Aorta (tissue), 5 donors: ENCODE data around the gene SNED1. TPM values are rescaled to one million over a fixed set of nuclear protein-coding genes. Genes with fewer than 3 reads are reported as not detected.

Experiments
- ATAC-seq: fragments of 200-7000 bp; cut with Tn5 transposase; one replicate; pipeline ENCODE4 v1.9.1; 2022; ENCODE audit warnings: moderate library complexity; ENCODE audit not compliant: low FRiP score
- DNase-seq, 2 donors: peaks; one replicate each; pipeline ENCODE4 v3.0.0-alpha.2; 2020
- H3K27ac ChIP-seq, 2 donors: one replicate each; pipeline ENCODE4 v1.5.1; 2013; ENCODE audit warnings: low read length in 2 of 2, mild to moderate bottlenecking in 2 of 2, moderate library complexity in 2 of 2, control low read depth in 1 of 2, inconsistent platforms in 1 of 2, low read depth in 1 of 2
- H3K27me3 ChIP-seq, 2 donors: one replicate each; pipeline ENCODE4 v1.6.1; 2013; ENCODE audit warnings: control low read depth in 1 of 2, low read length in 1 of 2, mild to moderate bottlenecking in 1 of 2, moderate library complexity in 1 of 2; ENCODE audit not compliant: insufficient read depth in 2 of 2, control insufficient read depth in 1 of 2
- H3K36me3 ChIP-seq, 2 donors: one replicate each; pipeline ENCODE4 v1.6.1; 2013; ENCODE audit warnings: control low read depth in 1 of 2, low read length in 1 of 2, mild to moderate bottlenecking in 1 of 2; ENCODE audit not compliant: insufficient read depth in 2 of 2, control insufficient read depth in 1 of 2
- H3K4me1 ChIP-seq, 2 donors: one replicate each; pipeline ENCODE4 v1.6.1; 2013; ENCODE audit warnings: low read length in 2 of 2, control low read depth in 1 of 2, mild to moderate bottlenecking in 1 of 2, moderate library complexity in 1 of 2; ENCODE audit not compliant: insufficient read depth in 2 of 2, control insufficient read depth in 1 of 2
- H3K4me3 ChIP-seq, 2 donors: one replicate each; pipeline ENCODE4 v1.5.1; 2013; ENCODE audit warnings: low read length in 2 of 2, control low read depth in 1 of 2, mild to moderate bottlenecking in 1 of 2
- H3K9me3 ChIP-seq: one replicate; pipeline ENCODE4 v1.6.1; 2013; ENCODE audit warnings: mild to moderate bottlenecking, low read length; ENCODE audit not compliant: control insufficient read depth
- WGBS, 2 donors: extraction: QIAGEN DNeasy Blood & Tissue Kit; methylation state at CpG; one replicate each; pipeline ENCODE4 v1.1.7; 2013; 5-methylcytosine and 5-hydroxymethylcytosine counted together
- intact Hi-C, 2 donors: fragments of 100-400 bp; cut with DNase I; formaldehyde crosslinking; loops; one replicate each; pipeline versions ENCODE4 v1.14.2 to v1.15.0; 2022
- polyA plus RNA-seq, 2 donors: library from polyadenylated mRNA; stranded (reverse); fragments of 200-250 nt; gene quantifications; one replicate each; pipeline ENCODE4 v1.2.3, GENCODE V29; 2013
- total RNA-seq, 2 donors: library from RNA; stranded (reverse); fragmentation: NEBNext Ultra II Directional; extraction: Animal tissue kit (Norgen Biotek cat#: 25700); gene quantifications; one replicate each; pipeline ENCODE4 v1.2.1, GENCODE V29; 2021
- donor health status: healthy with polysubstance abuse.
- donor health status: Bipolar disorder and iron deficiency.
- donor health status: DM: no; HTN: no; CAD: no.
- donor health status: DM: no; HTN: no; CAD: no.
- donor health status: DM: yes; HTN: yes; CAD: no.

The SNED1 gene
- total and polyA plus RNA-seq, 4 donors, result 5.9 to 149 (median 67.4) TPM

DNA sequence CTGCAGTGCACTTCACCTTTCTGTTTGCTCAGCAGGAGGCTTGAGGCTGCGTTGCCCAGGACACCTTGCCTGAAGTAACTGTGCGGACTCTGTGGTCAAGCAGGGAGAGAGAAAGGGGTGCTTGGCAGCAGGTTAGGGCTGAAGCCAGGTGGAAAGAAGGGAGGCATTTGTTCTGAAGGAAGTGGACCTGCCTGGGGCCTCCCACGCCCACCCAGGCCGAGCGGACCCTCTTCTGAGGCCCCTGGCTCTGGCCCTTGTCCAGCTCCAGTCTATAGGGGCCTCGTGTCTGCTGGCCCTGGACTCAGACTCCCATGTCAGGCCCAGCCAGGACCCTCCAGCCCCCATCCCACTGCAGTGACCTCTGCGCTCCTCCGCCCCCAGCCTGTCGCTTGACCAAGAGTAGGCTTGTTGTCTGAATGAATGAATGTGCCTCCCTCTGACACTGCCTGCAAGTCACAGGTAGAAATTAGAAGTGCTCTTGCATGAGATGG lies 2.5 kb downstream of the SNED1 start:
- H3K27ac ChIP-seq, result no peak overlapping the region
- intact Hi-C loops, result no loop called here
- no peak for ATAC-seq
- DNase-seq, result peak in 1 of 2 donors; percentile 68
- H3K4me3 ChIP-seq, result no peak overlapping the region
- peaks cover 0 to 3% of the 10 kb centered on the region in 2 donors for H3K4me1 ChIP-seq
- 96% methylated on average over 9 of the region's 9 CpGs for WGBS, 2 donors
- H3K36me3 ChIP-seq, result peaks cover 0 to 11% of the 10 kb centered on the region in 2 donors
- no peaks in the 10 kb centered on the region for H3K27me3 ChIP-seq
- peaks cover 2% of the 10 kb centered on the region for H3K9me3 ChIP-seq

DNA sequence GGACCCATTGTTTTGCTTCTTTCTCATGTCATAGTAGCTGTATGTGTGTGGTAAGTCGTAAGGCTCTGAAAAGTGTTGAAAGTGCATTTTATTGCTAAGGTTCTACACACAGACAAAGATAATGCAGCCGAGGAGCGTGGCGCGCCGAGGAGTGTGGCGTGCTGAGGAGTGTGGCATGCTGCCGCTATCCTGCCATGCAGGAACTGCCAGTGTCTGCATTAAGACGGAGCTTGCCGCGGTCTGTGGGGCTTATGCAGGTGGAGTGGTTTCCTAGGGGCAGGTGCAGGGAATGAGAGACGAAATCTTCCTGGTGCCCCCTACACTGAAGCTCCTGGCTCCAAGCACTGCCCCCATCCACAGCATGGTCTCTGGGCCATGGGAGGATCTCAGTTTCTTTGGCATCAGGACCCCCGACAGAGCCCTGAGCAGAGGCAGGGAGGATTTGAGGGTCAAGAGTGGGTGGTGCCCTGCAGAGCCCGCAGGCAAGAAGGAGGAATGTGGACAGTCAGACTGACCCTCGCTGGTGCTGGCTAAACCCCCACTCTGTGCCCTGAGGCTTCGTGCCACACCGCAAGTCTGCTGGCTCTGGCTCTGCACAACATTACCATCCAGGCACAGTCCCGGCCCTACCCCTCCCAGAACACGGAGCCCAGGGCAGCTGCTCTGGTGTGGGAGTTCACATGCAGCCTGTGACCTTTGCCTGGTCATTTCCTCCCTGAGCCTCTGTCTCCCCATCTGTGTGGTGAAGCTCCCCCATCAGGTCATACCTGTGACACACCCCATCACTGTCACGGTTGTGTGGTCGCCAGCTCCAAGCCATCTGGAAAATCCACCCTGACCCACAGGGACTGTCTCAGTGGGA lies 3.2 kb downstream of the SNED1 start:
- Histone ChIP-seq H3K27me3 (no peaks in the 10 kb centered on the region), H3K9me3 (peaks cover 2% of the 10 kb centered on the region), H3K36me3 (peaks cover 0 to 11% of the 10 kb centered on the region in 2 donors), H3K27ac (no peak overlapping the region), H3K4me1 (no peaks in the 10 kb centered on the region), H3K4me3 (no peak overlapping the region)
- 95 to 98% methylated on average over 21 of the region's 21 CpGs for whole genome bisulfite sequencing, 2 donors
- intact Hi-C loops, result no loop called here
- DNase-seq (peak in 1 of 2 donors; percentile 72), ATAC-seq (no peak)

DNA sequence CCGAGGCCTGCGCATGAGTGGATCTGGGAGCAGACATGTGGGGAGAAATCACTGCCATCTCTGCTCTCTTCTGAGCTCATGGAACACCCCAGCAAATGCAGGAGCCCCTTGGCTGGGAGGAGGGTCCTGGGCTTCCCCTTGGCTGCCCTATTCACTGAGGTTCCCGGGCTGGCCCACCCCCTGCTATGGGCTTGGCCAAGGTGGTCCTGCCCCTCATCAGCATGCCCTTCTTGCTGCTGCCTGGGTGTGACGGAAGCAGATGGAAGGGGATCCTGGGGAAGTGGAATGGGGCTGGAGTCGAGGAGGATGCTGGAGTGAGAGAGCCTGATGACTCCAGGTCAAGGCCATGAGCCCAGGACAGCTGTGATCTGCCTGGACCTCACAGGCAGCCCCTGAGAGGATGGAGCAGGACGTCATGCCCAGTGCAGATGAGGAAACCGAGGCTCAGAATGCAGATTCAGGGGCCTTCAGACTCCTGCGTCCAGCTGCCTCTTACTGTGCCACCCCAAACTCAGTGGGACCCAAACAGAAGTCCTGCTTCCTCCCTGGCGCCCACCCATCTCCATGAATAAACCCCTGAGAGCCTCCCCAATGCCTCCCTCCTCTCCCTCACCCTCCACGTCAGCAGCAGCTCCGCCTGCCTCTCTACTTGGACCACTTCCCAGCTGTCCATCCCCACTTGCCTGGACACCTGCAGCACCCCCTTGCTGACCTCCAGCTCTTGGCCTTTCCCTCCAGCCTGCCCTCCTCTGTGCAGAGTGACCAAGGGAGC lies 4.0 kb downstream of the SNED1 start:
- DNase-seq (peak in 1 of 2 donors; percentile 42), ATAC-seq (no peak)
- peaks cover 0 to 11% of the 10 kb centered on the region in 2 donors for H3K36me3 ChIP-seq
- H3K27ac ChIP-seq, result no peak overlapping the region
- H3K4me1 ChIP-seq, result no peaks in the 10 kb centered on the region
- peaks cover 2% of the 10 kb centered on the region for H3K9me3 ChIP-seq
- intact Hi-C loops, result no loop called here
- no peaks in the 10 kb centered on the region for H3K27me3 ChIP-seq
- WGBS, 2 donors, result 89 to 92% methylated on average over 9 to 11 of the region's 11 CpGs
- no peak overlapping the region for H3K4me3 ChIP-seq

DNA sequence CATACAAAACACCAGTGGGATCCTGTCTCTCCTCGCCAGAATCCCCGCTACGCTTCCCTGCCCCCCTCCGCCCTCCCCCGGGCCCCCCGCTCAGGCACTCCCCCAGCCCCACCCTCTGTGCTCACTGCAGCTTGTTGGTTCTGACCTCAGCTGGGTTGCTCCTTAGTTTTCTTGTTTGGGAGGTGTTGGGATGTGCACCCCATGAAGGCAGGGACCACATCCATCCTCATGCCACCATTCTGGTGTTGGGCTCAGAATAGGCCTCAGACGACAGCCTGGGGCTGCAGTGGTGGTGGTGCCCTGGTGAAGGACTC lies 4.6 kb downstream of the SNED1 start:
- Histone ChIP-seq H3K27me3 (no peaks in the 10 kb centered on the region), H3K27ac (no peak overlapping the region), H3K4me3 (no peak overlapping the region), H3K4me1 (no peaks in the 10 kb centered on the region), H3K36me3 (peaks cover 0 to 11% of the 10 kb centered on the region in 2 donors), H3K9me3 (peaks cover 2% of the 10 kb centered on the region)
- no peak for ATAC-seq
- intact Hi-C loops, result no loop called here
- DNase-seq, result no peak
- 99 to 100% methylated on average over 6 to 7 of the region's 7 CpGs for WGBS, 2 donors

DNA sequence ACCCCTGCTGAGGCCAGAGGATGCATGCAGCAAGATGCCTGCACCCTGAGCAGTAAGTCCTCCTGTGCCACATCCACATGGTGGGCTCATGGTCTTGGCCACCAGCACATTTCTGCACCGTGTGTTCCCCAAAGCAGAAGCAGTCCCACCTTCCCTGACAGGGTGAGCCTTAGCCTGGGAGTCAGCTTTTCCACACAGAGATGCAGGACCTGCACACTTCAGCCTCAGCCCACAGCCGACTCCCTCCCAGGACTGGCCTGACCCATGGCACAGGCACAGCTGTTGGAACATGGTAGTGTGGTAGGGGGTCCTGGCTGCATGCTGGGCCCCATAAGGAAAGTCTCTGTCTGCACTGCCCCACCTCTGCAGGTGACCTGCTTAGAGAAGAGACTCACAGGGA lies 5.0 kb downstream of the SNED1 start:
- H3K4me1 ChIP-seq, result no peaks in the 10 kb centered on the region
- ATAC-seq, result no peak
- WGBS, 2 donors, result 96 to 97% methylated on average over 2 of the region's 2 CpGs
- DNase-seq, result peak in 1 of 2 donors; percentile 71
- peaks cover 0 to 11% of the 10 kb centered on the region in 2 donors for H3K36me3 ChIP-seq
- no peaks in the 10 kb centered on the region for H3K27me3 ChIP-seq
- no peak overlapping the region for H3K4me3 ChIP-seq
- intact Hi-C loops, result no loop called here
- peaks cover 2% of the 10 kb centered on the region for H3K9me3 ChIP-seq
- no peak overlapping the region for H3K27ac ChIP-seq

DNA sequence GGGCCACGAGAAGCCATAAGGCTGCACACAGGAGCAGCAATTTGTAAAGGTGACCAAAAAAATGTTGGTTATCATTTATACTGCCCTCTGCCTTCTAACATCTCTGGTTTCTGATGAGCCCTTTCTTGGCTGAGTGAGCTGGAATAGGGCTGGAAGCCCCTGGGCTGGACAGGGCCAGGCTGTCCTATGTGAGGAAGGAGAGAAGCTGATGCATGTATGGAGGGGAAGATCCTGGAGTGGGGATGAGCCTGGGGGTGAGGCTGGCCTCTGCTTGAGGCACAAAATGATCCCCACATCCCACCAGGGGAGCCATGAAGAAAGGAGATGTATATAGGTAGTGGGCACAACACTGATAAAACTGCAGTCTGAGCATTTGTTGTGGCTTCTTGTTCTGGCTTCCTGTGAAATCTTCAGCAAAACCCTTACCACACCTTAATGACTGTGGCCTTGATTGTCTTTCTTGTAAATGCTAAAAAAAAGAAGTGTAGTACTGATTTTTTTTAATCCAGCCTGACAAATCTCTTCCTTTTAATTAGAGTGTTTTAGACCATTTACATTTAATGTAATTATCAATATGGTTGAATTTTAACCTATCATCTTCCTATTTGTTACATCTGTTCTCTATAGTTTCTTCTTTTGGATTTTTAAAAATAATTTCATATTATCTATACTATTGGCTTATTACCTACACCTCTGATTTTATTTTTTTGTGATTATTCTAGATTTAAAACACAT lies 5.6 kb downstream of the SNED1 start:
- Histone ChIP-seq H3K4me1 (no peaks in the 10 kb centered on the region), H3K27me3 (no peaks in the 10 kb centered on the region), H3K27ac (no peak overlapping the region), H3K4me3 (no peak overlapping the region), H3K9me3 (peaks cover 2% of the 10 kb centered on the region), H3K36me3 (peaks cover 0 to 11% of the 10 kb centered on the region in 2 donors)
- intact Hi-C loops, result no loop called here
- DNase-seq (no peak), ATAC-seq (no peak)
- WGBS, 2 donors, result 98 to 100% methylated on average over 1 of the region's 1 CpG

DNA sequence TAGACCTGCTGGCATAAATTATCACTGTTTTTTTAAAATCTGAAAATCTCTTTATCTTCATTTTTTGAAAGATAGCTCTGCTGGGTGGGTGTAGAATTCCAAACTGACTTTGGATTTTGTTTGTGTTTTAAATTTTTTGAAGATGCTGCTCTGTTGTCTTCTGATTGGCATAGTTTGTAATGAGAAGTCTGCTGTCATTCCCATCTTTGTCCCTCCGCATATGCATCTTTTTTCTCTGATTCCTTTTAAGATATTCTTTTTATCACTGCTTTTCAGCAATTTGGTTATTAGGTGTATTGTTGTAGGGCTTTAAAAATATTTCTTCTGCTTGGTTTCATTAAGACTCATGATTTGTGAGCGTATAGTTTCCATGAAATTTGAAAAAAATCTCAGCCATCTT lies 7.2 kb downstream of the SNED1 start:
- Histone ChIP-seq H3K36me3 (peaks cover 0 to 11% of the 10 kb centered on the region in 2 donors), H3K9me3 (peaks cover 2% of the 10 kb centered on the region)
- WGBS, 2 donors, result 96 to 97% methylated on average over 2 of the region's 2 CpGs

DNA sequence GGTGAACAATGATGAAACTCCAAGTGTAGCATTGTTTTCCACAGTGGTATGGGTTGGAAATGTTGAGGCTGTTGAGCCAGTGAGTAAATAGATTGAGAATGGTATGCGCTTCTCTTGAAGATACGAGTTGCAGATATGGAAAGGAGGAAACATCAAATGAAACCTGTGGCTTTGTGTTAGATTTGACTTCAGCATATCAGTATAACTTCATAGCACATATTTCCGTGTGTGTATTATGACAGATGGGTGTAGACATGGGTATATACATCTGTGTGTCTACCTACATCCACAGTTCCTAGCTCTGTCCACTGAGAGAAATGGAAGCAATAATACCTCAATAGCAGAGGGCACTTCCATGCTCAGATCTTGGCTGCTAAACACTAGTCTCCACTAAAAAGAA lies 8.0 kb downstream of the SNED1 start:
- H3K27ac ChIP-seq, result no peak overlapping the region
- ATAC-seq (no peak), DNase-seq (no peak)
- H3K4me3 ChIP-seq, result no peak overlapping the region
- no peaks in the 10 kb centered on the region for H3K27me3 ChIP-seq
- peaks cover 0 to 11% of the 10 kb centered on the region in 2 donors for H3K36me3 ChIP-seq
- no peaks in the 10 kb centered on the region for H3K4me1 ChIP-seq
- intact Hi-C loops, result no loop called here
- WGBS, 2 donors, result 93 to 97% methylated on average over 3 of the region's 3 CpGs
- peaks cover 2% of the 10 kb centered on the region for H3K9me3 ChIP-seq

More for the DNA sequence above, 7.2 kb downstream of the SNED1 start:
- ATAC-seq (no peak), DNase-seq (no peak)
- Histone ChIP-seq H3K4me3 (no peak overlapping the region), H3K4me1 (no peaks in the 10 kb centered on the region), H3K27me3 (no peaks in the 10 kb centered on the region), H3K27ac (no peak overlapping the region)
- intact Hi-C loops, result no loop called here
